ENCODE data around the gene SART3.

- TF ChIP-seq POLR2A (IDR thresholded peaks at IDR 0.05; ENCODE audit: low read length) (no peak), GATA1 (IDR thresholded peaks at IDR 0.05; ENCODE audit: low read depth, low read length) (no peak)
Observed at GRCh38 chr12:108599948-108600701, 39.2 kb upstream of the SART3 start.

Data from erythroblast (primary cell).